Calu3 (cell line): ENCODE results near the gene HRCT1. TPM values are rescaled to one million over a fixed set of nuclear protein-coding genes. Genes with fewer than 3 reads are reported as not detected.

Experiments
- Bru-seq: library from RNA; stranded (reverse); fragments of 400-500 nt; gene quantifications from one replicate; lab custom pipeline; 2021; lab: Mats Ljungman, UMichigan
- BruChase-seq, 2 experiments: library from RNA; stranded (reverse); fragments of 400-500 nt; gene quantifications; one replicate each; lab custom pipeline; 2021; lab: Mats Ljungman, UMichigan
- BruUV-seq: library from RNA; stranded (reverse); fragments of 400-500 nt; replicated peaks from 2 replicates; lab custom pipeline; 2021; lab: Mats Ljungman, UMichigan
- CTCF ChIA-PET: fragments of 300-600 bp; sonication (Branson Sonifier 250); formaldehyde crosslinking; loops from one replicate; lab custom pipeline; 2022; ENCODE audit warnings: antibody characterized with exemption; lab: Charles Lee
- DNase-seq: peaks from one replicate; pipeline ENCODE4 v3.0.0; 2022
- H3K27ac Mint-ChIP-seq: one replicate; pipeline ENCODE4 v1.8.0; 2022; ENCODE audit warnings: mixed read lengths; ENCODE audit not compliant: unreplicated experiment
- H3K27me3 Mint-ChIP-seq: one replicate; pipeline ENCODE4 v1.8.0; 2022; ENCODE audit warnings: mixed read lengths; ENCODE audit not compliant: unreplicated experiment
- H3K36me3 Mint-ChIP-seq: one replicate; pipeline ENCODE4 v1.8.0; 2022; ENCODE audit warnings: mild to moderate bottlenecking, moderate library complexity, mixed read lengths; ENCODE audit not compliant: insufficient read depth, unreplicated experiment
- H3K4me1 Mint-ChIP-seq: one replicate; pipeline ENCODE4 v1.8.0; 2022; ENCODE audit warnings: mild to moderate bottlenecking, low read depth, mixed read lengths; ENCODE audit not compliant: unreplicated experiment
- H3K4me3 Mint-ChIP-seq: one replicate; pipeline ENCODE4 v1.8.0; 2022; ENCODE audit warnings: mild to moderate bottlenecking, low read depth, moderate library complexity, mixed read lengths; ENCODE audit not compliant: unreplicated experiment
- H3K9me3 Mint-ChIP-seq: one replicate; pipeline ENCODE4 v1.8.0; 2022; ENCODE audit warnings: low read depth, mixed read lengths; ENCODE audit not compliant: unreplicated experiment
- intact Hi-C: fragments of 100-400 bp; cut with micrococcal nuclease; formaldehyde crosslinking; loops from one replicate; pipeline ENCODE4 v1.10.0; 2022; ENCODE audit not compliant: unreplicated experiment
- long read RNA-seq: library from polyadenylated mRNA; stranded (forward); transcript quantifications from one replicate; pipeline ENCODE4 v2.0.0, GENCODE V29; 2022
- total RNA-seq: library from RNA; stranded (reverse); gene quantifications from 2 replicates; pipeline ENCODE4 v1.2.3, GENCODE V29; 2022
- TF ChIP-seq, protein P1 (sequence below): fragments of 200-600 bp; IDR thresholded peaks from one replicate; pipeline ENCODE4 v1.8.0; 2022; ENCODE audit warnings: antibody characterized with exemption; ENCODE audit not compliant: unreplicated experiment

HRCT1 gene
- total RNA-seq (0.69 and 0.90 TPM in 2 replicates), Bru-seq, nascent RNA (percentile 37 among the genes with signal in this experiment), BruChase-seq, experiment 1, labeled RNA remaining after a 6-hour chase (percentile 34 among the genes with signal in this experiment), BruChase-seq, experiment 2, labeled RNA remaining after a 2-hour chase (percentile 23 among the genes with signal in this experiment)
- long read RNA-seq, result 0 reads

DNA sequence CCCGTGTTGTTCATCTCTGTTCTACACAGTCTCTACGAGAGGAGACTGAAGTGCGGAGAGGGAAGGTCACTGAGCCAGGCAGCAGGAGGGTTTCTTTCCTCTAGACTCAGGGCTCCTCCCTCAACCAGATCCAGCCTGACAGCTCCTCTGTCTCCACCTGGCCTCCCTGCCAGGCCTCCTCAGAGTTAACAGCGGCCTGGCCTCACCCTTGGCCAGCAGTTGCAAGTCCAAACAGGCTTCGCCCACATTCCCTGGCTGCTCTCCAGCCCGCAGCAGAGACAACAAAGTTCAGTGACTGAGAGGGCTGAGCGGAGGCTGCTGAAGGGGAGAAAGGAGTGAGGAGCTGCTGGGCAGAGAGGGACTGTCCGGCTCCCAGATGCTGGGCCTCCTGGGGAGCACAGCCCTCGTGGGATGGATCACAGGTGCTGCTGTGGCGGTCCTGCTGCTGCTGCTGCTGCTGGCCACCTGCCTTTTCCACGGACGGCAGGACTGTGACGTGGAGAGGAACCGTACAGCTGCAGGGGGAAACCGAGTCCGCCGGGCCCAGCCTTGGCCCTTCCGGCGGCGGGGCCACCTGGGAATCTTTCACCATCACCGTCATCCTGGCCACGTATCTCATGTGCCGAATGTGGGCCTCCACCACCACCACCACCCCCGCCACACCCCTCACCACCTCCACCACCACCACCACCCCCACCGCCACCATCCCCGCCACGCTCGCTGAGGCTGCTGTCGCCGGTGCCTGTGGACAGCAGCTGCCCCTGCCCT, at the start of gene HRCT1:
Gene HRCT1, plus strand, starts transcription at position 291 of the 768 bp plus-strand sequence. Its CDS starts 86 bp downstream, at position 377.
- Mint-ChIP-seq H3K36me3 (no peaks in the 10 kb centered on the region), H3K4me1 (peaks cover 54% of the 10 kb centered on the region), H3K4me3 (peak within 1 kb of the TSS; percentile 21), H3K27me3 (no peaks in the 10 kb centered on the region), H3K27ac (no peak within 1 kb of the TSS), H3K9me3 (no peaks in the 10 kb centered on the region)
- DNase-seq, result peak; percentile 86
- intact Hi-C loops, result no loop called here
- CTCF ChIA-PET, result interaction anchor here (0.7 to 1.3 kb wide), 3 partner anchors 12 to 77 kb away, joined by 3 read pairs; partner anchors contain the start of genes FAM221B and TMEM8B
- BruUV-seq, result no TSS peak
- TF ChIP-seq, protein P1, sequence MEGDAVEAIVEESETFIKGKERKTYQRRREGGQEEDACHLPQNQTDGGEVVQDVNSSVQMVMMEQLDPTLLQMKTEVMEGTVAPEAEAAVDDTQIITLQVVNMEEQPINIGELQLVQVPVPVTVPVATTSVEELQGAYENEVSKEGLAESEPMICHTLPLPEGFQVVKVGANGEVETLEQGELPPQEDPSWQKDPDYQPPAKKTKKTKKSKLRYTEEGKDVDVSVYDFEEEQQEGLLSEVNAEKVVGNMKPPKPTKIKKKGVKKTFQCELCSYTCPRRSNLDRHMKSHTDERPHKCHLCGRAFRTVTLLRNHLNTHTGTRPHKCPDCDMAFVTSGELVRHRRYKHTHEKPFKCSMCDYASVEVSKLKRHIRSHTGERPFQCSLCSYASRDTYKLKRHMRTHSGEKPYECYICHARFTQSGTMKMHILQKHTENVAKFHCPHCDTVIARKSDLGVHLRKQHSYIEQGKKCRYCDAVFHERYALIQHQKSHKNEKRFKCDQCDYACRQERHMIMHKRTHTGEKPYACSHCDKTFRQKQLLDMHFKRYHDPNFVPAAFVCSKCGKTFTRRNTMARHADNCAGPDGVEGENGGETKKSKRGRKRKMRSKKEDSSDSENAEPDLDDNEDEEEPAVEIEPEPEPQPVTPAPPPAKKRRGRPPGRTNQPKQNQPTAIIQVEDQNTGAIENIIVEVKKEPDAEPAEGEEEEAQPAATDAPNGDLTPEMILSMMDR, result no peak

DNA sequence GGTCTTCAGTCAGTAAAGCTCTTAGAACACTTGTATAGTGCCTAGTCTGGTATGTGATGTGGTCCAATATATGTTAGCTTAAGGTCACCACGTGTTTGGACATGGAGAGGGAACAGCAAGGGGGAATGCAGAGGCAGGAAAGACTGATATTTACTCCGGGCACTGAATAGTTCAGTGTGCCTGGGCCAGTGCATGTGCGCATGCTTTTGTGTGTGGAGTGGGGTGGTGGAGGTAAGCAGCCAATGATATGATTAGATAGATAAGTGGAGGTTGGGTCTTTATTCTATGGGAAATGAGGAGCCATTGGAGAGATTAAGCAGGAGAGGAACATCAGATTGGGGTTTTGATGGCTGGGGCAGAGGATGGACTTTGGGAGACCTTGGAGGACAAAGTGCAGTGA, 49.8 kb upstream of the HRCT1 start:
- no peaks in the 10 kb centered on the region for H3K36me3 Mint-ChIP-seq
- H3K4me3 Mint-ChIP-seq, result no peak overlapping the region
- intact Hi-C loops, result no loop called here
- CTCF ChIA-PET, result no interaction called here
- no peak for DNase-seq
- no peaks in the 10 kb centered on the region for H3K4me1 Mint-ChIP-seq
- TF ChIP-seq, protein P1, result no peak
- no peak overlapping the region for H3K27ac Mint-ChIP-seq
- BruUV-seq, result no TSS peak
- H3K27me3 Mint-ChIP-seq, result peaks cover 81% of the 10 kb centered on the region
- H3K9me3 Mint-ChIP-seq, result no peaks in the 10 kb centered on the region

DNA sequence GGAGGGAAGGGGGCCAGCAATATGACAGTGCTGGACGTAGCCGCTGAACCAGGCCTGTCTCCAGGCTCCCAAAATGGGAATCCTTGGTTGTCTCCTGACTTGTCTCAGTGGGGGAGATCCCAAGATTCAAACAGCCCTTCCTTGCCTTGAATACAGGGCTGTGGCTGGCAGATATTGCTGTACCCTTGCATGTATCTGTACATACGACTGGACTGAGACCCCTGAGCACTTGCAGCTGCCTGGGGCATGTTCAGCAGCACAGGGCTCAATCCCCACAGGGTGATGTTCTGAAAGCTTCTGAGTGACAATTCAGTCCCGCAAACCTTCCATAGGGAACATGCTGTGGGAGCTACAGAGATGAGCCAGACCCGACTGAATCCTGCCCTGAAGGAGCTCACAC, 49.1 kb upstream of the HRCT1 start:
- BruUV-seq, result no TSS peak
- no peak for DNase-seq
- Mint-ChIP-seq H3K27me3 (peaks cover 85% of the 10 kb centered on the region), H3K9me3 (no peaks in the 10 kb centered on the region), H3K27ac (no peak overlapping the region), H3K4me1 (no peaks in the 10 kb centered on the region), H3K4me3 (no peak overlapping the region), H3K36me3 (no peaks in the 10 kb centered on the region)
- TF ChIP-seq, protein P1, result no peak
- intact Hi-C loops, result no loop called here
- CTCF ChIA-PET, result no interaction called here

DNA sequence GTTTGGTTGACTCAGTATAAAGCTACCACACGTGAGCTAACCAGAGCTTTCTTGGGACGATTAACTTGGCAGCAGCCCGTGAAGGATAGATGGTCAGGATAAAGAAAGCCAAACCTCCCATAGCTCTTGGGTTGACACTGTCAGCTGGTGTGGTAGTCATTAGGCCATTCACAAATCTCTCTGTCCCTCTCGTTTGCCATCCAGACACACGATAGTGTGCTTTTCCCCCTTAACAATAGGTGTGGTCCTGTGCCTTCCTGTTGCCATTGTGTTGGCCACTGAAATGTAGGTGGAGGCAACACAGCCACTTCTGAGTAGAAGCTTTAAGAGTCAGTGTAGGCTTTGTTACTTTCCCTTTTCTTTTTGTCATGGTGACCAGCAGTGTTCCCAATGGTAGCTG, 47.5 kb upstream of the HRCT1 start:
- CTCF ChIA-PET, result no interaction called here
- Mint-ChIP-seq H3K4me3 (no peak overlapping the region), H3K27me3 (peaks cover 86% of the 10 kb centered on the region), H3K4me1 (no peaks in the 10 kb centered on the region), H3K9me3 (no peaks in the 10 kb centered on the region), H3K36me3 (peaks cover 4% of the 10 kb centered on the region), H3K27ac (no peak overlapping the region)
- BruUV-seq, result no TSS peak
- TF ChIP-seq, protein P1, result no peak
- intact Hi-C loops, result no loop called here
- no peak for DNase-seq
